T-cell (primary cell): Measurements from ENCODE around the gene MMRN2. TPM values are rescaled to one million over a fixed set of nuclear protein-coding genes. Genes with fewer than 3 reads are reported as not detected.

Experiments
- ATAC-seq, 4 experiments: fragments of 200-7000 bp in 3 of 4; fragments of 150-1000 bp in 1 of 4; cut with Tn5 transposase; replicated peaks in 1 of 4; 1 replicate in 3 of 4; 2 replicates in 1 of 4; pipeline ENCODE4 v1.10.0; 2021; ENCODE audit warnings: moderate library complexity in 3 of 4, mild to moderate bottlenecking in 2 of 4, moderate number of reproducible peaks in 1 of 4
- CTCF ChIA-PET, 2 donors: fragments of 300-600 bp; sonication (Branson Sonifier 250); formaldehyde crosslinking; loops; one replicate each; lab custom pipeline; 2022; ENCODE audit warnings: antibody characterized with exemption in 2 of 2; lab: Charles Lee
- POLR2A ChIA-PET, 2 donors: fragments of 300-600 bp; sonication (Branson Sonifier 250); formaldehyde crosslinking; loops; one replicate each; lab custom pipeline; 2022; ENCODE audit warnings: antibody characterized with exemption in 2 of 2; lab: Charles Lee
- DNase-seq, 35 experiments: peaks; one replicate each; pipeline versions ENCODE4 v3.0.0 to v3.0.0-alpha.2; 2013 to 2023
- H3K27ac ChIP-seq: one replicate; pipeline ENCODE4 v1.5.1; 2013; ENCODE audit warnings: low read length
- H3K27me3 ChIP-seq, 2 experiments: replicated peaks in 1 of 2; 1 replicate in 1 of 2; 2 replicates in 1 of 2; pipeline versions ENCODE4 v1.6.1 to v1.7.0; 2013; ENCODE audit warnings: low read length in 1 of 2, mixed read lengths in 1 of 2; ENCODE audit not compliant: control insufficient read depth in 2 of 2, insufficient read depth in 2 of 2; ENCODE audit errors: extremely low read depth in 1 of 2
- H3K36me3 ChIP-seq, 2 donors: 1 replicate in 1 of 2; 2 replicates in 1 of 2; pipeline versions ENCODE4 v1.6.1 to v1.7.0; 2013; ENCODE audit warnings: low read length in 1 of 2; ENCODE audit not compliant: control insufficient read depth in 2 of 2, insufficient read depth in 1 of 2; ENCODE audit errors: extremely low read depth in 1 of 2
- H3K4me1 ChIP-seq, 2 experiments: 1 replicate in 1 of 2; 2 replicates in 1 of 2; pipeline versions ENCODE4 v1.6.1 to v1.7.0; 2013; ENCODE audit warnings: low read length in 2 of 2, mixed read lengths in 1 of 2; ENCODE audit not compliant: insufficient read depth in 2 of 2, control insufficient read depth in 1 of 2; ENCODE audit errors: extremely low read depth in 1 of 2
- H3K4me3 ChIP-seq, 2 donors: 1 replicate in 1 of 2; 2 replicates in 1 of 2; pipeline versions ENCODE4 v1.5.1 to v1.7.0; 2013; ENCODE audit warnings: mild to moderate bottlenecking in 2 of 2, low read length in 1 of 2, moderate library complexity in 1 of 2; ENCODE audit not compliant: control insufficient read depth in 1 of 2; ENCODE audit errors: extremely low read depth in 1 of 2
- H3K9me3 ChIP-seq: 2 replicates; pipeline ENCODE4 v1.7.0; 2013
- H3K27ac Mint-ChIP-seq, 2 donors: one replicate each; pipeline ENCODE4 v1.8.0; 2020 to 2021; ENCODE audit warnings: mild to moderate bottlenecking in 2 of 2, mixed read lengths in 2 of 2
- H3K27me3 Mint-ChIP-seq, 2 donors: one replicate each; pipeline ENCODE4 v1.8.0; 2021 to 2022; ENCODE audit warnings: mixed read lengths in 2 of 2
- H3K36me3 Mint-ChIP-seq: one replicate; pipeline ENCODE4 v1.8.0; 2021; ENCODE audit warnings: mixed read lengths
- H3K4me1 Mint-ChIP-seq, 3 donors: one replicate each; pipeline ENCODE4 v1.8.0; 2020 to 2022; ENCODE audit warnings: mixed read lengths in 3 of 3, mild to moderate bottlenecking in 1 of 3
- H3K4me3 Mint-ChIP-seq, 3 donors: one replicate each; pipeline ENCODE4 v1.8.0; 2020 to 2022; ENCODE audit warnings: mild to moderate bottlenecking in 3 of 3, mixed read lengths in 3 of 3, moderate library complexity in 3 of 3
- H3K9me3 Mint-ChIP-seq, 3 donors: one replicate each; pipeline ENCODE4 v1.8.0; 2020 to 2022; ENCODE audit warnings: mixed read lengths in 3 of 3
- WGBS: methylation state at CpG from one replicate; pipeline ENCODE4 v1.1.5; 2013; ENCODE audit warnings: missing lambda C conversion rate; ENCODE audit not compliant: insufficient coverage; 5-methylcytosine and 5-hydroxymethylcytosine counted together
- total RNA-seq, 35 experiments: library from RNA in 6 of 35; stranded (reverse) in 6 of 35; fragments of 120-200 nt in 1 of 35; gene quantifications; one replicate each; pipeline versions ENCODE4 v1.2.1 to v1.2.4 and lab custom pipeline; 2013 to 2026

The MMRN2 gene
- total RNA-seq, 5 donors from 2014 or later (not counting 1 experiment from before 2014, with no cell fraction given), result 0.09 to 0.96 (median 0.33) TPM; not detected in 1

DNA sequence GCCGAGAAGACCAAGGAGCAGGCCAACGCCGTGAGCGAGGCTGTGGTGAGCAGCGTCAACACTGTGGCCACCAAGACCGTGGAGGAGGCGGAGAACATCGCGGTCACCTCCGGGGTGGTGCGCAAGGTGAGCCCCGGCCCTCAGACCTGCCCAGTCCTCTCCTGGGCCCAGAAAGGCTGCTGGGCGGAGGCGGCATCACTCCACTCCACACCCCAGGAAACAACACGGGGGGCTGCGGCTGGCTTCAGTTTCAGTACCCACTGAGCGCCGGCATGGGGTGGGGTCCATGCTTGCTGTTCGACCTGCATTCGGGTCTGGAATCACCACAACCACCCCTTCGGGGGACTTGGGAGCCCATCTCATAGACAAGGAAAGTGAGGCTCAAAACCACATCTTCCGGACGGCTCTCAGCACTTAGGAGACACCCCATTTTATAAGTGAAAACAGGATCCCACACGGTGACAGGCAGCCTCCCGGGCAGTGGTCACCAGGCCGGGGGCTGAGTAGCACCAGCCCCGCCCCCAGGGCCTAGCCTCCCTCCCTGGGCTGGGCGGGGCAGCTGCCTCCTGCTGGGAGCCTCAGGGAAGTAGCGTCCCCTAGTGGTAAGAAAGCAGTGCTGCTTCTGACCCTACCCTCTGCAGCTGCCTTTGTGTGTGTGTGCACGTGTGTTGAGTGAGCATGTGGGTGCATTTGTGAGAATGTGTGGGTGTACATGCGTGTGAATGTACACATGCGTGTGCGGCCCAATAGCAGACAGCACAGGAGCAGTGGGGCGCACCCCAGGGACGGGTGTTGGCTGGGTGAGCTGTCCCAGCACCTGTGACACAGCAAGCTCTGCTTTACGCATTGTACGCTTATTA, 2.8 kb upstream of the MMRN2 start:
- WGBS, result 71% methylated on average over 19 of the region's 37 CpGs
- no peaks in the 10 kb centered on the region for H3K36me3 ChIP-seq
- ChIA-PET CTCF (interaction anchor here in 1 of 2 donors (1.3 kb wide), 2 partner anchors 14 to 23 kb away, joined by 3 to 4 read pairs; no protein-coding TSS in a partner anchor), POLR2A (interaction anchor here in 1 of 2 donors (0.6 to 0.7 kb wide), 2 partner anchors 10 to 87 kb away, joined by 4 to 9 read pairs; no protein-coding TSS in a partner anchor)
- Mint-ChIP-seq H3K27ac (no peak overlapping the region), H3K27me3 (no peaks in the 10 kb centered on the region), H3K4me1 (peaks cover 0 to 7% (median 0%) of the 10 kb centered on the region in 3 donors), H3K9me3 (no peaks in the 10 kb centered on the region), H3K4me3 (no peak overlapping the region), H3K36me3 (no peaks in the 10 kb centered on the region)
- peaks cover 0 to 34% of the 10 kb centered on the region in 2 experiments for H3K27me3 ChIP-seq
- H3K4me3 ChIP-seq, result no peak overlapping the region
- no peak overlapping the region for H3K27ac ChIP-seq
- H3K9me3 ChIP-seq, result no peaks in the 10 kb centered on the region
- DNase-seq, result peak in 7 of 35 experiments; percentile 10 to 66 (median 22)
- peak; percentile 67 to 88 (median 70) for ATAC-seq
- H3K4me1 ChIP-seq, result peaks cover 6 to 33% of the 10 kb centered on the region in 2 experiments

- peaks cover 0 to 32% of the 10 kb centered on the region in 2 experiments for H3K27me3 ChIP-seq
- Mint-ChIP-seq H3K4me3 (no peak overlapping the region), H3K27ac (no peak overlapping the region), H3K36me3 (no peaks in the 10 kb centered on the region), H3K9me3 (no peaks in the 10 kb centered on the region), H3K27me3 (no peaks in the 10 kb centered on the region), H3K4me1 (peaks cover 0 to 5% (median 0%) of the 10 kb centered on the region in 3 donors)
- WGBS, result 75% methylated on average over 1 of the region's 2 CpGs
- DNase-seq (no peak), ATAC-seq (no peak)
- H3K27ac ChIP-seq, result no peak overlapping the region
- POLR2A ChIA-PET, result interaction anchor here in 1 of 2 donors (0.6 to 0.7 kb wide), 2 partner anchors 11 to 87 kb away, joined by 4 to 9 read pairs; no protein-coding TSS in a partner anchor
- H3K4me1 ChIP-seq, result peaks cover 6 to 36% of the 10 kb centered on the region in 2 experiments
- H3K4me3 ChIP-seq, result no peak overlapping the region
- H3K36me3 ChIP-seq, result no peaks in the 10 kb centered on the region
- no peaks in the 10 kb centered on the region for H3K9me3 ChIP-seq
- CTCF ChIA-PET, result interaction anchor here in 1 of 2 donors (1.3 kb wide), 1 partner anchor 22 kb away, joined by 3 read pairs; no protein-coding TSS in a partner anchor
Observed at GRCh38 chr10:86959737-86960002, 2.3 kb upstream of the MMRN2 start.

GRCh38 chr10:86958901-86959736, 1.7 kb upstream of the MMRN2 start:
- ATAC-seq, result no peak
- H3K27me3 ChIP-seq, result peaks cover 0 to 31% of the 10 kb centered on the region in 2 experiments
- POLR2A ChIA-PET, result interaction anchor here in 1 of 2 donors (0.6 to 0.7 kb wide), 2 partner anchors 11 to 88 kb away, joined by 4 to 9 read pairs; no protein-coding TSS in a partner anchor
- H3K4me3 ChIP-seq, result no peak overlapping the region
- H3K36me3 ChIP-seq, result no peaks in the 10 kb centered on the region
- DNase-seq, result no peak
- H3K4me1 Mint-ChIP-seq, result peaks cover 0 to 5% (median 0%) of the 10 kb centered on the region in 3 donors
- WGBS, result 48% methylated on average over 8 of the region's 16 CpGs
- H3K27me3 Mint-ChIP-seq, result no peaks in the 10 kb centered on the region
- CTCF ChIA-PET, result no interaction called here
- H3K9me3 Mint-ChIP-seq, result no peaks in the 10 kb centered on the region
- H3K36me3 Mint-ChIP-seq, result no peaks in the 10 kb centered on the region
- peaks cover 6 to 36% of the 10 kb centered on the region in 2 experiments for H3K4me1 ChIP-seq
- no peaks in the 10 kb centered on the region for H3K9me3 ChIP-seq
- no peak overlapping the region for H3K27ac ChIP-seq
- no peak overlapping the region for H3K4me3 Mint-ChIP-seq
- no peak overlapping the region for H3K27ac Mint-ChIP-seq

DNA sequence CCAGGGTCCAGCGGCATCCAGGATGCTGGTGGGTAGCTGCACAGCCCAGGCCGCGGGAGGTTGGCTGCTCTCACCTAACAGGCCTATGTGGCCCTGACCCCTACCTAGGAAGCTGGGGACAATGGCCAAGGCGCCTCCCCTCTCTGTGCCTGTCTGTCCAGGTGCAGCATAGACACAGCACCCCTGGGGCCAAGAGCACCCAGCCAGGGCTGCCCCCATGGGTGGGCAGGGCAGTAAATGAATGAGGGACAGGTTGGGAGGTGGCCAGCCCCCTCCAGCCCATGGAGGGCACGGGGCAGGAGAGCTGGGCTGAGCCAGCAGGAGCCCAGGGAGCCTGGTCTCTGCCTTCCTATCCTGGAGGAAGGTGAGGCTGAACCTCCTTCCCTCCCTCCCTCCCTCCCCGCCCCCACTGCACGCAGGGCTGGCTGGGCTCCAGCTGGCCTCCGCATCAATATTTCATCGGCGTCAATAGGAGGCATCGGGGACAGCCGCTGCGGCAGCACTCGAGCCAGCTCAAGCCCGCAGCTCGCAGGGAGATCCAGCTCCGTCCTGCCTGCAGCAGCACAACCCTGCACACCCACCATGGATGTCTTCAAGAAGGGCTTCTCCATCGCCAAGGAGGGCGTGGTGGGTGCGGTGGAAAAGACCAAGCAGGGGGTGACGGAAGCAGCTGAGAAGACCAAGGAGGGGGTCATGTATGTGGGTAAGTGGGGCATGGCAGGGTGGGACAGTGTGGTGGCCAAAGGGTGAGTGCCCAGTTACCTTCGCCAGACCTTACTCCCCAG, 893 bp upstream of the MMRN2 start, which contains the start of gene SNCG:
SNCG (plus strand) TSS at position 484 of the 785 bp plus-strand sequence; CDS start at position 583, 99 bp downstream.
- Histone ChIP-seq H3K27ac (no peak within 1 kb of the TSS), H3K4me3 (no peak within 1 kb of the TSS), H3K27me3 (peaks cover 0 to 31% of the 10 kb centered on the region in 2 experiments), H3K9me3 (no peaks in the 10 kb centered on the region), H3K4me1 (peaks cover 6 to 36% of the 10 kb centered on the region in 2 experiments), H3K36me3 (no peaks in the 10 kb centered on the region)
- no peak for DNase-seq
- ChIA-PET POLR2A (no interaction called here), CTCF (no interaction called here)
- Mint-ChIP-seq H3K27ac (no peak within 1 kb of the TSS), H3K36me3 (no peaks in the 10 kb centered on the region), H3K4me3 (no peak within 1 kb of the TSS), H3K27me3 (no peaks in the 10 kb centered on the region), H3K4me1 (peaks cover 0 to 5% (median 0%) of the 10 kb centered on the region in 3 donors), H3K9me3 (no peaks in the 10 kb centered on the region)
- 72% methylated on average over 13 of the region's 22 CpGs for WGBS
- no peak for ATAC-seq

GRCh38 chr10:86956848-86957448, 467 bp downstream of the MMRN2 start:
- peaks cover 5 to 12% (median 6%) of the 10 kb centered on the region in 3 donors for H3K9me3 Mint-ChIP-seq
- ChIA-PET CTCF (interaction anchor here in 1 of 2 donors (0.6 to 0.7 kb wide), 2 partner anchors 10 to 18 kb away, joined by 4 read pairs; no protein-coding TSS in a partner anchor), POLR2A (interaction anchor here in 1 of 2 donors (0.6 kb wide), 1 partner anchor 185 kb away, joined by 5 read pairs; no protein-coding TSS in a partner anchor)
- DNase-seq (no peak), ATAC-seq (no peak)
- no peak overlapping the region for H3K27ac Mint-ChIP-seq
- no peak overlapping the region for H3K4me3 Mint-ChIP-seq
- Histone ChIP-seq H3K36me3 (no peaks in the 10 kb centered on the region), H3K27ac (no peak overlapping the region), H3K9me3 (no peaks in the 10 kb centered on the region), H3K27me3 (peaks cover 0 to 29% of the 10 kb centered on the region in 2 experiments), H3K4me1 (peaks cover 6 to 31% of the 10 kb centered on the region in 2 experiments), H3K4me3 (no peak overlapping the region)
- H3K4me1 Mint-ChIP-seq, result peaks cover 0 to 6% (median 0%) of the 10 kb centered on the region in 3 donors
- peaks cover 4% of the 10 kb centered on the region for H3K36me3 Mint-ChIP-seq
- WGBS, result 76% methylated on average over 7 of the region's 7 CpGs
- no peaks in the 10 kb centered on the region for H3K27me3 Mint-ChIP-seq
